Subcutaneous abdominal adipose tissue (tissue), 5 donors: ENCODE data around the gene ADAMTS3.

ENCODE experiments used
- H3K27ac ChIP-seq: one replicate; pipeline ENCODE4 v1.7.0; 2013; ENCODE audit warnings: low read depth, mild to moderate bottlenecking, inconsistent platforms, low read length, moderate library complexity
- H3K27me3 ChIP-seq, 5 donors: one replicate each; pipeline ENCODE4 v1.7.0; 2013; ENCODE audit warnings: low read length in 5 of 5, inconsistent platforms in 1 of 5; ENCODE audit not compliant: control insufficient read depth in 5 of 5, insufficient read depth in 4 of 5
- H3K36me3 ChIP-seq, 5 donors: one replicate each; pipeline ENCODE4 v1.7.0; 2013; ENCODE audit warnings: low read length in 5 of 5; ENCODE audit not compliant: control insufficient read depth in 5 of 5, insufficient read depth in 5 of 5
- H3K4me1 ChIP-seq, 5 donors: one replicate each; pipeline ENCODE4 v1.7.0; 2013; ENCODE audit warnings: low read length in 5 of 5, mild to moderate bottlenecking in 3 of 5, moderate library complexity in 1 of 5; ENCODE audit not compliant: control insufficient read depth in 5 of 5, insufficient read depth in 5 of 5
- H3K4me3 ChIP-seq, 5 donors: one replicate each; pipeline ENCODE4 v1.7.0; 2013; ENCODE audit warnings: low read length in 5 of 5, low read depth in 1 of 5
- H3K9ac ChIP-seq, 5 donors: one replicate each; pipeline ENCODE4 v1.7.0; 2013; ENCODE audit warnings: low read length in 5 of 5, mild to moderate bottlenecking in 4 of 5, moderate library complexity in 3 of 5
- H3K9me3 ChIP-seq, 5 donors: one replicate each; pipeline ENCODE4 v1.7.0; 2013; ENCODE audit warnings: low read length in 5 of 5; ENCODE audit not compliant: control insufficient read depth in 5 of 5
- donor health status: healthy.
- donor health status: healthy.
- donor health status: healthy.
- donor health status: healthy.
- donor health status: healthy.

ADAMTS3 gene

GRCh38 chr4:72448231-72448630 is 120.8 kb downstream of the ADAMTS3 start:
- Histone ChIP-seq H3K9ac (no peak overlapping the region), H3K4me1 (no peaks in the 10 kb centered on the region), H3K9me3 (no peaks in the 10 kb centered on the region), H3K27ac (no peak overlapping the region), H3K27me3 (no peaks in the 10 kb centered on the region), H3K36me3 (no peaks in the 10 kb centered on the region), H3K4me3 (no peak overlapping the region)

- H3K36me3 ChIP-seq, result no peaks in the 10 kb centered on the region
- H3K4me1 ChIP-seq, result no peaks in the 10 kb centered on the region
- no peaks in the 10 kb centered on the region for H3K9me3 ChIP-seq
- H3K9ac ChIP-seq, result no peak overlapping the region
- no peak overlapping the region for H3K27ac ChIP-seq
- no peak overlapping the region for H3K4me3 ChIP-seq
- H3K27me3 ChIP-seq, result no peaks in the 10 kb centered on the region
Measured at GRCh38 chr4:72446353-72447055, 122.5 kb downstream of the ADAMTS3 start.

DNA sequence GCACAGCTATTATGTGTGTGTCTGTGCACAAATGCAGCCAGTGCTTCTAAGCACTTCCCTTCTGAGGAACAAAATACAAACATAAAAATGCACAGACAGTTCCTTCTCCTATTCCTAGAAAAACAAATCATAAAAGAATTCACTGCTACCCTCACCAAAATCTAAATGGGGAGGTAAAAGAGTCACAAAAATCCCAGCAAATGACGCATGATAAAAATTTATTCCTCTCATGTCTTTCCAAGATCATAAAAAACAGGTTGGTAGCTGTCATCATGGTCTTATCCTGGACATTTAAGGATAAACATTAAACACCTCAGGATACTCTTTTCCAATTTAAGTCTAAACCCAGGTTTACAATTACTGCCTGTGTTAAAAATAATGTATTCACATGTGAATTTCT is 124.9 kb downstream of the ADAMTS3 start:
- Histone ChIP-seq H3K9ac (no peak overlapping the region), H3K4me1 (no peaks in the 10 kb centered on the region), H3K4me3 (no peak overlapping the region), H3K9me3 (no peaks in the 10 kb centered on the region), H3K27me3 (no peaks in the 10 kb centered on the region), H3K36me3 (no peaks in the 10 kb centered on the region), H3K27ac (no peak overlapping the region)

GRCh38 chr4:72442715-72443114 is 126.3 kb downstream of the ADAMTS3 start:
- Histone ChIP-seq H3K4me1 (no peaks in the 10 kb centered on the region), H3K9me3 (no peaks in the 10 kb centered on the region)

DNA sequence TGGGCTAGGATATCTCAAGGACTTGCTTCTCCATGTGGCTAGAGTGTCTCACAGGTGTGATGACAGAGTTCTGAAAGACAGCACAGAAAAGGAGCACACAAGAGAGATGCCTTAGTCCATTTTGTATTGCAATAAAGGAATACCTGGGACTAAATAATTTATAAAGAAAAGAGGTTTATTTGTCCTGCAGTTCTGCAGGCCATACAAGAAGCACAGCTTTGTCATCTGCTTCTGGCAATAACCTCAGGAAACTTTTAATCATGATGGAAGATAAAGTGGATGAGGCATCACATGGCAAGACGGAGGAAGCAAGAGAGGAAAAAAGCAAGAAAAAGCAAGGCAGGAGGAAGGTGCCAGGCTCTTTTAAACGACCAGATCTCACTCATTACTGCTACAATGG is 126.9 kb downstream of the ADAMTS3 start:
- no peak overlapping the region for H3K27ac ChIP-seq
- H3K9ac ChIP-seq, result no peak overlapping the region
- H3K4me3 ChIP-seq, result no peak overlapping the region
- no peaks in the 10 kb centered on the region for H3K27me3 ChIP-seq
- H3K36me3 ChIP-seq, result no peaks in the 10 kb centered on the region
- no peaks in the 10 kb centered on the region for H3K4me1 ChIP-seq
- H3K9me3 ChIP-seq, result no peaks in the 10 kb centered on the region

More at GRCh38 chr4:72442715-72443114, 126.3 kb downstream of the ADAMTS3 start:
- no peaks in the 10 kb centered on the region for H3K36me3 ChIP-seq
- no peak overlapping the region for H3K4me3 ChIP-seq
- H3K9ac ChIP-seq, result no peak overlapping the region
- no peaks in the 10 kb centered on the region for H3K27me3 ChIP-seq
- H3K27ac ChIP-seq, result no peak overlapping the region

GRCh38 chr4:72440386-72440785 is 128.6 kb downstream of the ADAMTS3 start:
- H3K27me3 ChIP-seq, result no peaks in the 10 kb centered on the region
- no peak overlapping the region for H3K4me3 ChIP-seq
- H3K9ac ChIP-seq, result no peak overlapping the region
- no peaks in the 10 kb centered on the region for H3K4me1 ChIP-seq
- no peak overlapping the region for H3K27ac ChIP-seq
- no peaks in the 10 kb centered on the region for H3K9me3 ChIP-seq
- H3K36me3 ChIP-seq, result no peaks in the 10 kb centered on the region

GRCh38 chr4:72432975-72433374 is 136.0 kb downstream of the ADAMTS3 start:
- Histone ChIP-seq H3K36me3 (no peaks in the 10 kb centered on the region), H3K4me3 (no peak overlapping the region), H3K9me3 (no peaks in the 10 kb centered on the region), H3K4me1 (peaks cover 0 to 3% (median 0%) of the 10 kb centered on the region in 5 donors), H3K27me3 (no peaks in the 10 kb centered on the region), H3K27ac (no peak overlapping the region), H3K9ac (no peak overlapping the region)

GRCh38 chr4:72432282-72432681 is 136.7 kb downstream of the ADAMTS3 start:
- H3K27ac ChIP-seq, result no peak overlapping the region
- H3K9ac ChIP-seq, result no peak overlapping the region
- H3K9me3 ChIP-seq, result no peaks in the 10 kb centered on the region
- no peaks in the 10 kb centered on the region for H3K27me3 ChIP-seq
- H3K4me3 ChIP-seq, result no peak overlapping the region
- H3K4me1 ChIP-seq, result peaks cover 0 to 3% (median 0%) of the 10 kb centered on the region in 5 donors
- no peaks in the 10 kb centered on the region for H3K36me3 ChIP-seq

DNA sequence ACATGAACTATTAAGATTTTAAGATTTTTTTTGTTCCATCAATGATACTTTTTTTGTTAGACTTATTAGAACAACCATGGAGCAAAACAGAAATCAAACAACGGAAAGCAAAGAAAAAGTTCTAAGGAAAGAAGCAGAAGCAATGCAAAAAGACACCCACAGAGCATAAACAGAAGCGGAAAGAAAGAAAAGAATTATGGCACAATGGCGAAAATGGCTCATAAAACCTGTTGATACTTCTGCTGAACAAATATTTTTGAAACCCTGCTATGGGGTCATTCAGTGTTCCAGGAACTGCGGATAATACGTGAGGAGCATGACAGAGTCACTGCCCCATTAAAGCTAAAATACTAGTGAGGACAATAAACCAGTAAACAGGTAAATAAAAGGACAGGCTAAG is 138.0 kb downstream of the ADAMTS3 start:
- H3K4me1 ChIP-seq, result peaks cover 0 to 3% (median 0%) of the 10 kb centered on the region in 5 donors
- no peak overlapping the region for H3K9ac ChIP-seq
- H3K9me3 ChIP-seq, result no peaks in the 10 kb centered on the region
- no peak overlapping the region for H3K4me3 ChIP-seq
- no peaks in the 10 kb centered on the region for H3K36me3 ChIP-seq
- H3K27me3 ChIP-seq, result no peaks in the 10 kb centered on the region
- H3K27ac ChIP-seq, result no peak overlapping the region

DNA sequence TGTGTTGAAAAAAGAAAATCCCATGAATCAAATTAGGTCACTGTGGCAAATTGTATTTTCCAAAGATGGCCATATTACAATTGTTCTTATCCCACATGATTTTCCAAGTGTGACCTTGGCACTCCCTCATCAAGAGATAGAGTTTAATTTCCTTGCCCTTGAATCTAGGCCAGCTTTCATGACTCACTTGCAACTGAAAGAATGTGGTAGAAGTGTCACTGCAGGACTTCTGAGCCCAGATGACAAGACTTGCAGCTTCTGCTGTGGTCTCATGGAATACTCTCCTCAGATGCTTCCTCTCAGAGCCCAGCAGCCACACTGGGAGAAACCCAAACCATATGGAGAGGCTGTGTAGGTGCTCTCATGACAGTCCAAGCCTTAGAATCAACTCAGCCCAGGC is 139.0 kb downstream of the ADAMTS3 start:
- no peak overlapping the region for H3K27ac ChIP-seq
- no peaks in the 10 kb centered on the region for H3K27me3 ChIP-seq
- H3K4me1 ChIP-seq, result peaks cover 0 to 3% (median 0%) of the 10 kb centered on the region in 5 donors
- H3K9ac ChIP-seq, result no peak overlapping the region
- H3K9me3 ChIP-seq, result no peaks in the 10 kb centered on the region
- no peaks in the 10 kb centered on the region for H3K36me3 ChIP-seq
- no peak overlapping the region for H3K4me3 ChIP-seq
